ENCODE measurements around the gene HOPX.

DNA sequence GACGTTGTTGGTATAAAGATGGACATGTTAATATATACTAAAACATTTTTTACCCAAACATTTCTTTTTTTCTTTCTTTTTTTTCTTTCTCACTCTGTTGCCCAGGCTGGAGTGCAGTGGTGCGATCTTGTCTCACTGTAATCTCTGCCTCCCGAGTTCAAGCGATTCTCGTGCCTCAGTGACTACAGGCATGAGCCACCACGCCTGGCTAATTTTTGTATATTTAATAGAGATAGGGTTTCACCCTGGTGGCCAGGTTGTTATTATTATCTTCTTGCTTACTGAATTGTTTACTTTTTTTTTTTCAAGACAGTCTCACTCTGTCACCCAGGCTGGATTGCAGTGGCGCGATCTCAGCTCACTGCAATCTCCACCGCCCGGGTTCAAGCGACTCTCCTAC is 68.8 kb downstream of the HOPX start:
- TF ChIP-seq, protein P1, sequence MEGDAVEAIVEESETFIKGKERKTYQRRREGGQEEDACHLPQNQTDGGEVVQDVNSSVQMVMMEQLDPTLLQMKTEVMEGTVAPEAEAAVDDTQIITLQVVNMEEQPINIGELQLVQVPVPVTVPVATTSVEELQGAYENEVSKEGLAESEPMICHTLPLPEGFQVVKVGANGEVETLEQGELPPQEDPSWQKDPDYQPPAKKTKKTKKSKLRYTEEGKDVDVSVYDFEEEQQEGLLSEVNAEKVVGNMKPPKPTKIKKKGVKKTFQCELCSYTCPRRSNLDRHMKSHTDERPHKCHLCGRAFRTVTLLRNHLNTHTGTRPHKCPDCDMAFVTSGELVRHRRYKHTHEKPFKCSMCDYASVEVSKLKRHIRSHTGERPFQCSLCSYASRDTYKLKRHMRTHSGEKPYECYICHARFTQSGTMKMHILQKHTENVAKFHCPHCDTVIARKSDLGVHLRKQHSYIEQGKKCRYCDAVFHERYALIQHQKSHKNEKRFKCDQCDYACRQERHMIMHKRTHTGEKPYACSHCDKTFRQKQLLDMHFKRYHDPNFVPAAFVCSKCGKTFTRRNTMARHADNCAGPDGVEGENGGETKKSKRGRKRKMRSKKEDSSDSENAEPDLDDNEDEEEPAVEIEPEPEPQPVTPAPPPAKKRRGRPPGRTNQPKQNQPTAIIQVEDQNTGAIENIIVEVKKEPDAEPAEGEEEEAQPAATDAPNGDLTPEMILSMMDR (conservative IDR thresholded peaks at IDR 0.05; ENCODE audit: low read length) = no peak
- TF ChIP-seq EZH2phosphoT487 (IDR thresholded peaks at IDR 0.05; ENCODE audit: borderline replicate concordance, low read depth, low read length) = no peak

Measured in OCI-LY7 (cell line).